ENCODE results near the gene SMIM41. TPM values are rescaled to one million over a fixed set of nuclear protein-coding genes. Genes with fewer than 3 reads are reported as not detected.

SMIM41 gene
- total RNA-seq, 1 donor from 2014 or later = 7.9 TPM

GRCh38 chr12:52046859-52047258 is 32.6 kb upstream of the SMIM41 start:
- Histone ChIP-seq H3K4me1 (peaks cover 12 to 53% of the 10 kb centered on the region in 2 donors), H3K27me3 (no peaks in the 10 kb centered on the region), H3K4me3 (no peak overlapping the region), H3K36me3 (peaks cover 0 to 24% of the 10 kb centered on the region in 2 donors), H3K9me3 (no peaks in the 10 kb centered on the region), H3K27ac (no peak overlapping the region)
- TF ChIP-seq CTCF (IDR thresholded peaks at IDR 0.05) = no peak
- no peak for DNase-seq (ENCODE audit: low spot score in 2 of 2)
- intact Hi-C loops (cut with DNase I) = loop anchor here (10.0 kb wide), 1 partner anchor 1178 kb away; no protein-coding TSS in a partner anchor

- no peaks in the 10 kb centered on the region for H3K27me3 ChIP-seq
- TF ChIP-seq CTCF (IDR thresholded peaks at IDR 0.05) = no peak
- intact Hi-C loops (cut with DNase I) = loop anchor here (10.0 kb wide), 1 partner anchor 1176 kb away; no protein-coding TSS in a partner anchor
- no peaks in the 10 kb centered on the region for H3K9me3 ChIP-seq
- peaks cover 6 to 34% of the 10 kb centered on the region in 2 donors for H3K4me1 ChIP-seq
- peak overlapping the region; percentile 96 to 98 for H3K27ac ChIP-seq
- no peak overlapping the region for H3K4me3 ChIP-seq
- no peak for DNase-seq (ENCODE audit: low spot score in 2 of 2)
- H3K36me3 ChIP-seq = peaks cover 3 to 36% of the 10 kb centered on the region in 2 donors
These were observed 30.2 kb upstream of the SMIM41 start for GRCh38 chr12:52049286-52049685.

GRCh38 chr12:52049688-52050087 is 29.8 kb upstream of the SMIM41 start:
- no peak for DNase-seq (ENCODE audit: low spot score in 2 of 2)
- Histone ChIP-seq H3K27ac (peak overlapping the region; percentile 96 to 98), H3K27me3 (no peaks in the 10 kb centered on the region), H3K9me3 (no peaks in the 10 kb centered on the region), H3K4me1 (peaks cover 6 to 33% of the 10 kb centered on the region in 2 donors), H3K36me3 (peaks cover 7 to 40% of the 10 kb centered on the region in 2 donors), H3K4me3 (peak overlapping the region; percentile 54 to 79)
- intact Hi-C loops (cut with DNase I) = loop anchor here (1.0 to 10.0 kb wide), 2 partner anchors 16 to 1175 kb away; no protein-coding TSS in a partner anchor
- no peak for TF ChIP-seq CTCF (IDR thresholded peaks at IDR 0.05)

GRCh38 chr12:52050116-52050757 is 29.3 kb upstream of the SMIM41 start:
- TF ChIP-seq CTCF (IDR thresholded peaks at IDR 0.05) = no peak
- Histone ChIP-seq H3K4me3 (peak overlapping the region; percentile 54 to 79), H3K4me1 (peaks cover 6 to 28% of the 10 kb centered on the region in 2 donors), H3K27me3 (no peaks in the 10 kb centered on the region), H3K36me3 (peaks cover 13 to 46% of the 10 kb centered on the region in 2 donors), H3K27ac (peak overlapping the region; percentile 96 to 98), H3K9me3 (no peaks in the 10 kb centered on the region)
- intact Hi-C loops (cut with DNase I) = loop anchor here (1.0 kb wide), 1 partner anchor 17 kb away; no protein-coding TSS in a partner anchor
- DNase-seq (ENCODE audit: low spot score in 2 of 2) = no peak

GRCh38 chr12:52050758-52051541 is 28.6 kb upstream of the SMIM41 start, which contains the start of gene NR4A1:
Gene NR4A1, plus strand, starts transcription at chr12:52051442. Its CDS starts 2,887 bp downstream, at chr12:52054329.
- Histone ChIP-seq H3K4me3 (peak within 1 kb of the TSS; percentile 78 to 79), H3K27me3 (no peaks in the 10 kb centered on the region), H3K9me3 (no peaks in the 10 kb centered on the region), H3K4me1 (peaks cover 6 to 21% of the 10 kb centered on the region in 2 donors), H3K27ac (peak within 1 kb of the TSS; percentile 96 to 98), H3K36me3 (peaks cover 18 to 46% of the 10 kb centered on the region in 2 donors)
- intact Hi-C loops (cut with DNase I) = loop anchor here (1.0 kb wide), 5 partner anchors 8 to 26 kb away; partner anchors contain the start of gene ATG101
- peak in 1 of 3 experiments; percentile 31 for TF ChIP-seq CTCF (IDR thresholded peaks at IDR 0.05)
- DNase-seq (ENCODE audit: low spot score in 2 of 2) = peak; percentile 95 to 100

Measured in ascending aorta (tissue), 2 donors.